ENCODE results near the gene EHD4. TPM values are rescaled to one million over a fixed set of nuclear protein-coding genes. Genes with fewer than 3 reads are reported as not detected.

The EHD4 gene
- total and polyA plus RNA-seq, 9 of the 15 experiments (the other 6 are each of a cell fraction or from before 2014, with no cell fraction given), result 0.89 to 10.3 (median 6.4) TPM

- peaks cover 13 to 25% of the 10 kb centered on the region in 2 experiments; a peak in 4 of 5 replicates for H3K27me3 ChIP-seq (ENCODE audit: control insufficient read depth in 2 of 2, insufficient read depth in 2 of 2, low read length in 2 of 2)
- WGBS (ENCODE audit: insufficient coverage, low coverage, missing lambda C conversion rate), result 69% methylated on average over 10 of the region's 10 CpGs
- H3K36me3 ChIP-seq (ENCODE audit: control insufficient read depth, insufficient read depth, low read length), result no peaks in the 10 kb centered on the region
- no peak overlapping the region for H3K4me3 ChIP-seq
- ChIA-PET POLR2A (interaction anchor here (0.5 to 1.6 kb wide), 6 partner anchors 9 to 1058 kb away, joined by 3 to 5 read pairs (median 3); partner anchors contain the start of gene EHD4), CTCF (ENCODE audit: low intra/inter-chr PET ratio) (interaction anchor here (0.5 kb wide), 1 partner anchor 13 kb away, joined by 4 read pairs; no protein-coding TSS in a partner anchor)
- no peaks in the 10 kb centered on the region for H3K9me3 ChIP-seq (replicated peaks; ENCODE audit: control insufficient read depth, insufficient read depth, low read depth, low read length)
- no peaks in the 10 kb centered on the region for H4K20me1 ChIP-seq (replicated peaks; ENCODE audit: control insufficient read depth, insufficient read depth, low read length)
- H3K4me2 ChIP-seq (ENCODE audit: insufficient read depth, low read length), result peak overlapping the region; percentile 33; the same call in 1 of the 2 replicates
- H3K79me2 ChIP-seq (ENCODE audit: control insufficient read depth, insufficient read depth, low read length), result no peaks in the 10 kb centered on the region
- in situ Hi-C loops (cut with MboI), result no loop called here
- no peak overlapping the region for H3K27ac ChIP-seq (ENCODE audit: extremely low read depth, low read depth, low read length)
- intact Hi-C loops (cut with micrococcal nuclease), result loop anchor here (10.0 kb wide), 1 partner anchor 493 kb away; no protein-coding TSS in a partner anchor
- peak; percentile 75 for FAIRE-seq
- H3K4me1 ChIP-seq (replicated peaks in 1 of 2; ENCODE audit: control insufficient read depth in 2 of 2, insufficient read depth in 2 of 2, low read length in 2 of 2), result peaks cover 13 to 30% of the 10 kb centered on the region in 2 experiments
- BruUV-seq (replicated peaks), result no TSS peak
- ATAC-seq, result peak; percentile 64; the same call in 2 of the 3 replicates
- H3K9me1 ChIP-seq (ENCODE audit: control insufficient read depth, insufficient read depth, low read length), result peaks cover 4% of the 10 kb centered on the region
- DNase-seq (ENCODE audit: extremely low read depth in 1 of 4, low spot score in 3 of 4), result peak; percentile 29 to 48 (median 38)
- H3K9ac ChIP-seq (ENCODE audit: insufficient read depth in 1 of 2, low read depth in 2 of 2, low read length in 2 of 2), result no peak overlapping the region
- H2AFZ ChIP-seq (ENCODE audit: low read depth, low read length), result peak overlapping the region; percentile 75
- TF ChIP-seq GABPB2 (CRISPR knock-in tag; conservative IDR thresholded peaks at IDR 0.05) (no peak), RHOXF2B (CRISPR knock-in tag; conservative IDR thresholded peaks at IDR 0.05) (no peak), ADNP (tag; IDR thresholded peaks at IDR 0.05) (no peak), L3MBTL2 (IDR thresholded peaks at IDR 0.05) (peak; percentile 64), MGA (IDR thresholded peaks at IDR 0.05) (peak; percentile 18; the same call in 1 of the 2 replicates)
- TF ChIP-seq, protein P1, sequence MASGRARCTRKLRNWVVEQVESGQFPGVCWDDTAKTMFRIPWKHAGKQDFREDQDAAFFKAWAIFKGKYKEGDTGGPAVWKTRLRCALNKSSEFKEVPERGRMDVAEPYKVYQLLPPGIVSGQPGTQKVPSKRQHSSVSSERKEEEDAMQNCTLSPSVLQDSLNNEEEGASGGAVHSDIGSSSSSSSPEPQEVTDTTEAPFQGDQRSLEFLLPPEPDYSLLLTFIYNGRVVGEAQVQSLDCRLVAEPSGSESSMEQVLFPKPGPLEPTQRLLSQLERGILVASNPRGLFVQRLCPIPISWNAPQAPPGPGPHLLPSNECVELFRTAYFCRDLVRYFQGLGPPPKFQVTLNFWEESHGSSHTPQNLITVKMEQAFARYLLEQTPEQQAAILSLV (tag; IDR thresholded peaks at IDR 0.05), result no peak
Observed at GRCh38 chr15:41981371-41982132, 9.2 kb upstream of the EHD4 start.

Data from K562 (cell line).